HFFc6 (cell line): ENCODE measurements around the gene BMP2. TPM values are rescaled to one million over a fixed set of nuclear protein-coding genes. Genes with fewer than 3 reads are reported as not detected.

Experiments used
- DNase-seq: peaks from one replicate; pipeline ENCODE4 v3.0.0-alpha.2; 2018
- H3K27ac Mint-ChIP-seq: 2 replicates; pipeline ENCODE4 v1.8.0; 2020; ENCODE audit warnings: mild to moderate bottlenecking, mixed read lengths
- H3K27me3 Mint-ChIP-seq: 2 replicates; pipeline ENCODE4 v1.8.0; 2021; ENCODE audit warnings: mild to moderate bottlenecking, moderate library complexity, mixed read lengths; ENCODE audit not compliant: insufficient read depth
- H3K36me3 Mint-ChIP-seq: 2 replicates; pipeline ENCODE4 v1.8.0; 2021; ENCODE audit warnings: low read depth, mixed read lengths
- H3K4me1 Mint-ChIP-seq: 2 replicates; pipeline ENCODE4 v1.8.0; 2020; ENCODE audit warnings: low read depth, mixed read lengths
- H3K4me3 Mint-ChIP-seq: 2 replicates; pipeline ENCODE4 v1.8.0; 2020; ENCODE audit warnings: mild to moderate bottlenecking, moderate library complexity, mixed read lengths
- H3K9me3 Mint-ChIP-seq: 2 replicates; pipeline ENCODE4 v1.8.0; 2020; ENCODE audit warnings: mild to moderate bottlenecking, mixed read lengths
- total RNA-seq, 6 experiments: library from RNA; stranded (reverse); fragmentation: NEBNext Ultra II Directional; extraction: Animal tissue kit (Norgen Biotek cat#: 25700); gene quantifications; 2 replicates in 1 of 6; 3 replicates in 5 of 6; pipeline ENCODE4 v1.2.3, GENCODE V29; 2021
- TF ChIP-seq, protein P1 (sequence below): fragments of 200-600 bp; sonication (generic); IDR thresholded peaks from 2 replicates; pipeline ENCODE4 v1.5.0; 2021; ENCODE audit warnings: antibody characterized with exemption, mild to moderate bottlenecking

The BMP2 gene
- total RNA-seq, 6 experiments from 2014 or later = 0.05 to 0.07 (median 0.05) TPM; not detected in 3

DNA sequence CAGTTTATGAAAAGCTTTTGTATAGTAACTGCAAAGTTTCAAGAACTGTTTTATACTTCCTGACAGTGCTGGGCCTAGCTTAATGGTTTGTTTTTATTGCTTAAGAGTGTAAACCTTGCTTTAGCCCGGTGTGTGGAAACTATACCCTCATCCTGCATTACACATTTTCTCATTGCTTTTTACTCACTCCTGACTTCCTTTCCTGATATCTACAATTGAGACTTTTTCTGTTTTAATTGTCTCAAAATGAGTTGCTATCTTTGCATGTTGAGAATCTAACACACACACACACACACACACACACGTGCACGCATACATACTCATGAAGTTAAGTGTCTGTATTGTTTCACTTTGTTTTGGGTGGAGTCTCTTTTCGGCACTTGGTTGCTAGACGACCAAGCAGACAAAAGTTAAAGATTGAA, 16.7 kb downstream of the BMP2 start:
- no peak overlapping the region for H3K4me3 Mint-ChIP-seq
- H3K36me3 Mint-ChIP-seq = no peaks in the 10 kb centered on the region; the same call in 1 of the 2 replicates
- TF ChIP-seq, protein P1, sequence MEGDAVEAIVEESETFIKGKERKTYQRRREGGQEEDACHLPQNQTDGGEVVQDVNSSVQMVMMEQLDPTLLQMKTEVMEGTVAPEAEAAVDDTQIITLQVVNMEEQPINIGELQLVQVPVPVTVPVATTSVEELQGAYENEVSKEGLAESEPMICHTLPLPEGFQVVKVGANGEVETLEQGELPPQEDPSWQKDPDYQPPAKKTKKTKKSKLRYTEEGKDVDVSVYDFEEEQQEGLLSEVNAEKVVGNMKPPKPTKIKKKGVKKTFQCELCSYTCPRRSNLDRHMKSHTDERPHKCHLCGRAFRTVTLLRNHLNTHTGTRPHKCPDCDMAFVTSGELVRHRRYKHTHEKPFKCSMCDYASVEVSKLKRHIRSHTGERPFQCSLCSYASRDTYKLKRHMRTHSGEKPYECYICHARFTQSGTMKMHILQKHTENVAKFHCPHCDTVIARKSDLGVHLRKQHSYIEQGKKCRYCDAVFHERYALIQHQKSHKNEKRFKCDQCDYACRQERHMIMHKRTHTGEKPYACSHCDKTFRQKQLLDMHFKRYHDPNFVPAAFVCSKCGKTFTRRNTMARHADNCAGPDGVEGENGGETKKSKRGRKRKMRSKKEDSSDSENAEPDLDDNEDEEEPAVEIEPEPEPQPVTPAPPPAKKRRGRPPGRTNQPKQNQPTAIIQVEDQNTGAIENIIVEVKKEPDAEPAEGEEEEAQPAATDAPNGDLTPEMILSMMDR = no peak
- H3K27me3 Mint-ChIP-seq = no peaks in the 10 kb centered on the region
- no peak overlapping the region for H3K27ac Mint-ChIP-seq
- no peak for DNase-seq
- no peaks in the 10 kb centered on the region for H3K4me1 Mint-ChIP-seq
- H3K9me3 Mint-ChIP-seq = peaks cover 6% of the 10 kb centered on the region; the same call in 1 of the 2 replicates

GRCh38 chr20:6784767-6785166, 17.3 kb downstream of the BMP2 start:
- H3K4me1 Mint-ChIP-seq = no peaks in the 10 kb centered on the region
- no peaks in the 10 kb centered on the region; the same call in 1 of the 2 replicates for H3K36me3 Mint-ChIP-seq
- TF ChIP-seq, protein P1 = no peak
- H3K27me3 Mint-ChIP-seq = no peaks in the 10 kb centered on the region
- no peak overlapping the region for H3K4me3 Mint-ChIP-seq
- no peak for DNase-seq
- H3K27ac Mint-ChIP-seq = no peak overlapping the region
- H3K9me3 Mint-ChIP-seq = peaks cover 6% of the 10 kb centered on the region; the same call in 1 of the 2 replicates

- no peaks in the 10 kb centered on the region for H3K4me1 Mint-ChIP-seq
- no peaks in the 10 kb centered on the region for H3K27me3 Mint-ChIP-seq
- H3K36me3 Mint-ChIP-seq = no peaks in the 10 kb centered on the region; the same call in 1 of the 2 replicates
- H3K9me3 Mint-ChIP-seq = peaks cover 10% of the 10 kb centered on the region; the same call in 1 of the 2 replicates
- TF ChIP-seq, protein P1 = no peak
- H3K27ac Mint-ChIP-seq = no peak overlapping the region
- no peak overlapping the region for H3K4me3 Mint-ChIP-seq
- DNase-seq = no peak
These were observed 19.1 kb downstream of the BMP2 start for GRCh38 chr20:6786548-6786947.

DNA sequence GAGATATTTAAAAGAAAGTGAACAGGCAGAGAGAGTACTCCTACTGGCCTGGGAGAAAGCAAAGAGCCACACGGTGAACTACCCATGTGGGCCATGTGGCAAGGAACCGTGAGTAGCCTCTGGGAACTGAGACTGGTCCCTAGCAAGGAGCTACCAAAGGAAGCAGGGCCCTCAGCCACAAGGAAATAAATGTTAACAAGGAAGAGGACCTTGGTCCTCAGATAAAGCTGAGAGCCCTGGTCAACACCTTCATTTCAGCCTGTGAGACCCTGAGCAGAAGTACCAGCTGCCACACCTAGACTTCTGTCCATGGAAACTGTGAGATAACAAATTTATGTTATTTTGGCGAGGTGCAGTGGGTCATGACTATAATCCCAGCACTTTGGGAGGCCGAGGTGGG, 25.3 kb downstream of the BMP2 start:
- H3K4me1 Mint-ChIP-seq = no peaks in the 10 kb centered on the region
- H3K27me3 Mint-ChIP-seq = no peaks in the 10 kb centered on the region
- H3K27ac Mint-ChIP-seq = no peak overlapping the region
- H3K4me3 Mint-ChIP-seq = no peak overlapping the region
- no peaks in the 10 kb centered on the region; the same call in 1 of the 2 replicates for H3K36me3 Mint-ChIP-seq
- DNase-seq = no peak
- H3K9me3 Mint-ChIP-seq = peaks cover 15% of the 10 kb centered on the region
- TF ChIP-seq, protein P1 = no peak

- DNase-seq = no peak
- no peaks in the 10 kb centered on the region for H3K4me1 Mint-ChIP-seq
- TF ChIP-seq, protein P1 = no peak
These were observed 34.7 kb downstream of the BMP2 start for GRCh38 chr20:6802227-6802626.

DNA sequence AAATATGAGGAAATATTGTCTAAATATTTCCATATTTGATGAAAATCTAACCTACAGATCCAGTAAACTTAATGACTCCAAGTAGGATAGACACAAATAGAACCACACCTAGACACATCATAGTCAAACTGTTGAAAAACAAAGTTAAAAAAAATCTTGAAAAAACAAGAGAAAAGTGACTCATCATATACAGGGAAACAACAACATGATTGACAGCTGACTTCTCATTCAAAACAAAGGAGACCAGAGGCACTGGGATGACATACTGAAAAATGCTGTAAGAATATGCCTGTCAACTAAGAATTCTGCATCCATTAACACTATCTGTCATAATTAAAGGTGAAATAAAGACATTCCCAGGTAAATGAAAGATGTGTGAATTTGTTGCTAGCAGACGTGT, 38.8 kb downstream of the BMP2 start:
- Mint-ChIP-seq H3K36me3 (no peaks in the 10 kb centered on the region), H3K4me1 (no peaks in the 10 kb centered on the region), H3K27ac (no peak overlapping the region), H3K27me3 (no peaks in the 10 kb centered on the region), H3K4me3 (no peak overlapping the region), H3K9me3 (peaks cover 30% of the 10 kb centered on the region)
- TF ChIP-seq, protein P1 = no peak
- DNase-seq = no peak

More at GRCh38 chr20:6802227-6802626, 34.7 kb downstream of the BMP2 start:
- H3K36me3 Mint-ChIP-seq = no peaks in the 10 kb centered on the region
- H3K4me3 Mint-ChIP-seq = no peak overlapping the region
- no peaks in the 10 kb centered on the region for H3K27me3 Mint-ChIP-seq
- H3K27ac Mint-ChIP-seq = no peak overlapping the region
- H3K9me3 Mint-ChIP-seq = peaks cover 33% of the 10 kb centered on the region
